HepG2 (cell line): ENCODE measurements around the gene GRB7. TPM values are rescaled to one million over a fixed set of nuclear protein-coding genes. Genes with fewer than 3 reads are reported as not detected.

ENCODE experiments used
- BCL6 ChIP-seq: IDR thresholded peaks from 2 replicates; pipeline ENCODE4 v1.6.1; 2016; ENCODE audit warnings: missing genetic modification reagents, missing compliant biosample characterization
- BHLHE40 ChIP-seq: IDR thresholded peaks from 2 replicates; pipeline ENCODE4 v1.6.1; 2011; ENCODE audit warnings: low read length, improper control_type of control experiment
- HMGA1 ChIP-seq: sonication (generic); formaldehyde crosslinking; conservative IDR thresholded peaks from 2 replicates; pipeline ENCODE4 v1.4.0; 2020; ENCODE audit warnings: missing genetic modification reagents
- SMARCE1 ChIP-seq: fragments of 450-650 bp; IDR thresholded peaks from 2 replicates; pipeline ENCODE4 v1.6.1; 2017; ENCODE audit warnings: borderline replicate concordance
- SOX13 ChIP-seq, 3 experiments: fragments of 450-650 bp in 1 of 3; sonication (generic) in 1 of 3; formaldehyde crosslinking in 1 of 3; IDR thresholded peaks in 2 of 3; conservative IDR thresholded peaks in 1 of 3; 2 replicates each; pipeline versions ENCODE4 v1.5.0 to v1.6.1; 2016 to 2020; ENCODE audit warnings: antibody characterized with exemption in 1 of 3, mild to moderate bottlenecking in 1 of 3, missing compliant biosample characterization in 1 of 3, missing genetic modification reagents in 1 of 3, moderate library complexity in 1 of 3
- ZFP41 ChIP-seq: sonication (generic); formaldehyde crosslinking; IDR thresholded peaks from 2 replicates; pipeline ENCODE4 v1.4.0; 2020; ENCODE audit warnings: mild to moderate bottlenecking, missing genetic modification reagents, borderline replicate concordance
- ZNF572 ChIP-seq: sonication (generic); formaldehyde crosslinking; IDR thresholded peaks from 2 replicates; pipeline ENCODE4 v1.5.1; 2020; ENCODE audit warnings: mild to moderate bottlenecking, missing genetic modification reagents
- ZNF619 ChIP-seq: sonication (generic); formaldehyde crosslinking; IDR thresholded peaks from 2 replicates; pipeline ENCODE4 v1.4.0; 2020; ENCODE audit warnings: mild to moderate bottlenecking, missing genetic modification reagents
- ZNF660 ChIP-seq: sonication (generic); formaldehyde crosslinking; IDR thresholded peaks from 2 replicates; pipeline ENCODE4 v1.5.1; 2020; ENCODE audit warnings: mild to moderate bottlenecking, low read depth, missing genetic modification reagents, borderline replicate concordance
- ZNF749 ChIP-seq: sonication (generic); formaldehyde crosslinking; IDR thresholded peaks from 2 replicates; pipeline ENCODE4 v1.8.0; 2022; ENCODE audit warnings: mild to moderate bottlenecking, missing genetic modification reagents, moderate library complexity, borderline replicate concordance
- polyA plus RNA-seq, 8 experiments: library from polyadenylated mRNA; depleted of rRNA in 3 of 8; stranded (reverse) in 7 of 8; unstranded in 1 of 8; fragments of >200 nt; fragmentation: Illumina TruSeq in 4 of 8; extraction: Trizol in 4 of 8; gene quantifications; 2 replicates each; pipeline versions ENCODE4 v1.2.1 to v1.2.3, GENCODE V29; 2011 to 2016; ENCODE audit warnings: low read depth in 4 of 8, missing spikeins in 1 of 8, mixed read lengths in 1 of 8; ENCODE audit not compliant: insufficient read depth in 1 of 8
- total RNA-seq, 5 experiments: library from RNA; depleted of rRNA; stranded (reverse); fragments of >200 nt; fragmentation: Illumina TruSeq; extraction: Trizol; gene quantifications; 2 replicates each; pipeline ENCODE4 v1.2.3, GENCODE V29; 2016; ENCODE audit warnings: low read depth in 1 of 5
- TF ChIP-seq, protein P1 (sequence below): sonication (generic); formaldehyde crosslinking; IDR thresholded peaks from 2 replicates; pipeline ENCODE4 v1.5.0; 2020; ENCODE audit warnings: mild to moderate bottlenecking, missing genetic modification reagents, borderline replicate concordance
- TF ChIP-seq, protein P2 (sequence below): sonication (generic); formaldehyde crosslinking; IDR thresholded peaks from 2 replicates; pipeline ENCODE4 v1.5.1; 2020; ENCODE audit warnings: mild to moderate bottlenecking, missing genetic modification reagents, borderline replicate concordance
- TF ChIP-seq, protein P3 (sequence below): sonication (generic); formaldehyde crosslinking; conservative IDR thresholded peaks from 2 replicates; pipeline ENCODE4 v1.8.0; 2022; ENCODE audit warnings: missing genetic modification reagents
- TF ChIP-seq, protein P4 (sequence below): sonication (generic); formaldehyde crosslinking; IDR thresholded peaks from 2 replicates; pipeline ENCODE4 v1.4.0; 2020; ENCODE audit warnings: mild to moderate bottlenecking, missing genetic modification reagents
- TF ChIP-seq, protein P5 (sequence below): sonication (generic); formaldehyde crosslinking; IDR thresholded peaks from 2 replicates; pipeline ENCODE4 v1.4.0; 2020; ENCODE audit warnings: missing genetic modification reagents

Gene GRB7
- total and polyA plus RNA-seq, 2 of the 13 experiments (the other 11 are each of a cell fraction or from before 2014, with no cell fraction given): 60.2 to 77.7 TPM

DNA sequence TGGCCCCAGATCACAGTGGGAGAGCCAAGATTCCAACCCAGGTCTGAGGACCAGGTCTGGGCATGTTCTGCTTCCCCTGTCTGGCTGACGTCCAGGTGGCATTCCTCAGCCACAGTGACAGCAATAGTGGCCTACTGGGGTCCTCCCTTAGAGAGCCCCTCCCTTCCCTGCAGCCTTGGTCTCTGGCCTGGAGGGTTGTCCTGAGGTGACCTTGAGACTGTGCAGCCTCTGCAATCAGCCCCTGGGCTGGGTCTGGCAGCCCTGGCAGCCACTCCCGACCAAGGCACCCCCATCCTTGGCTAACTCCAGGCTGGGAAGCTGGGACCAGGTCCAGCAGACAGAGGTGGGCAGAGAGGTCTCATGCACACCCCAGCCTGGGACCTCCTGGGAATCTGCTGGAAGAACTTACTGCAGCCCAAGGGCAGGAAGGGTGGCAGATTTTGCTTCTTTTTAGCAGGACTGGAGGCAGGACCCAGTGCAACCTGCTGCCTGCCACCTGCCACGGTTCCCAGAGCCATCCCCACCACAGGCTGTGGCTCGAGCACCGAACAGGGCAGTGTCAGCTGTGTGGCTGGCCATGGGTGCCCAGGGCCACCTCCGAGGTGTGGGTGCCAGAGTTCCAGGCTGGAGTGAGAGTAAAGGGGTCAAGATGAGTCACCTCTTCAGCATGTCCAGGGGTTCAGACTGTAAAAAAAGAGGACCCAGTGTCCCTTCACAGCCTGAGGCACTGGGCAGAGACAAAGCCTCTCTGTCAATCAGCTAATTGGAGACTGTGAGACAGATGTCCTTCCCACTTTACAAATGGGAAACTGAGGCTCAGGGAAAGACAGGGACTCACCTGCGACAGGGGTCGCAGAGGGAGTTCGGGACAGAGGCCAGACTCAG is 12.6 kb downstream of the GRB7 start (continued):
- TF ChIP-seq, protein P1, sequence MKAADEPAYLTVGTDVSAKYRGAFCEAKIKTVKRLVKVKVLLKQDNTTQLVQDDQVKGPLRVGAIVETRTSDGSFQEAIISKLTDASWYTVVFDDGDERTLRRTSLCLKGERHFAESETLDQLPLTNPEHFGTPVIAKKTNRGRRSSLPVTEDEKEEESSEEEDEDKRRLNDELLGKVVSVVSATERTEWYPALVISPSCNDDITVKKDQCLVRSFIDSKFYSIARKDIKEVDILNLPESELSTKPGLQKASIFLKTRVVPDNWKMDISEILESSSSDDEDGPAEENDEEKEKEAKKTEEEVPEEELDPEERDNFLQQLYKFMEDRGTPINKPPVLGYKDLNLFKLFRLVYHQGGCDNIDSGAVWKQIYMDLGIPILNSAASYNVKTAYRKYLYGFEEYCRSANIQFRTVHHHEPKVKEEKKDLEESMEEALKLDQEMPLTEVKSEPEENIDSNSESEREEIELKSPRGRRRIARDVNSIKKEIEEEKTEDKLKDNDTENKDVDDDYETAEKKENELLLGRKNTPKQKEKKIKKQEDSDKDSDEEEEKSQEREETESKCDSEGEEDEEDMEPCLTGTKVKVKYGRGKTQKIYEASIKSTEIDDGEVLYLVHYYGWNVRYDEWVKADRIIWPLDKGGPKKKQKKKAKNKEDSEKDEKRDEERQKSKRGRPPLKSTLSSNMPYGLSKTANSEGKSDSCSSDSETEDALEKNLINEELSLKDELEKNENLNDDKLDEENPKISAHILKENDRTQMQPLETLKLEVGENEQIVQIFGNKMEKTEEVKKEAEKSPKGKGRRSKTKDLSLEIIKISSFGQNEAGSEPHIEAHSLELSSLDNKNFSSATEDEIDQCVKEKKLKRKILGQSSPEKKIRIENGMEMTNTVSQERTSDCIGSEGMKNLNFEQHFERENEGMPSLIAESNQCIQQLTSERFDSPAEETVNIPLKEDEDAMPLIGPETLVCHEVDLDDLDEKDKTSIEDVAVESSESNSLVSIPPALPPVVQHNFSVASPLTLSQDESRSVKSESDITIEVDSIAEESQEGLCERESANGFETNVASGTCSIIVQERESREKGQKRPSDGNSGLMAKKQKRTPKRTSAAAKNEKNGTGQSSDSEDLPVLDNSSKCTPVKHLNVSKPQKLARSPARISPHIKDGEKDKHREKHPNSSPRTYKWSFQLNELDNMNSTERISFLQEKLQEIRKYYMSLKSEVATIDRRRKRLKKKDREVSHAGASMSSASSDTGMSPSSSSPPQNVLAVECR (CRISPR knock-in tag): peak; percentile 69
- TF ChIP-seq, protein P2, sequence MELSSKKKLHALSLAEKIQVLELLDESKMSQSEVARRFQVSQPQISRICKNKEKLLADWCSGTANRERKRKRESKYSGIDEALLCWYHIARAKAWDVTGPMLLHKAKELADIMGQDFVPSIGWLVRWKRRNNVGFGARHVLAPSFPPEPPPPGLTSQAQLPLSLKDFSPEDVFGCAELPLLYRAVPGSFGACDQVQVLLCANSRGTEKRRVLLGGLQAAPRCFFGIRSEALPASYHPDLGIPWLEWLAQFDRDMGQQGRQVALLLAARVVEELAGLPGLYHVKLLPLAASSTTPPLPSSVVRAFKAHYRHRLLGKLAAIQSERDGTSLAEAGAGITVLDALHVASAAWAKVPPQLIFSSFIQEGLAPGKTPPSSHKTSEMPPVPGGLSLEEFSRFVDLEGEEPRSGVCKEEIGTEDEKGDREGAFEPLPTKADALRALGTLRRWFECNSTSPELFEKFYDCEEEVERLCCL (CRISPR knock-in tag): no peak
- no peak for TF ChIP-seq ZFP41 (CRISPR knock-in tag)
- no peak for TF ChIP-seq HMGA1 (CRISPR knock-in tag)
- peak; percentile 99 for TF ChIP-seq ZNF572 (CRISPR knock-in tag)
- no peak for TF ChIP-seq BHLHE40
- TF ChIP-seq BCL6: no peak
- TF ChIP-seq, protein P3, sequence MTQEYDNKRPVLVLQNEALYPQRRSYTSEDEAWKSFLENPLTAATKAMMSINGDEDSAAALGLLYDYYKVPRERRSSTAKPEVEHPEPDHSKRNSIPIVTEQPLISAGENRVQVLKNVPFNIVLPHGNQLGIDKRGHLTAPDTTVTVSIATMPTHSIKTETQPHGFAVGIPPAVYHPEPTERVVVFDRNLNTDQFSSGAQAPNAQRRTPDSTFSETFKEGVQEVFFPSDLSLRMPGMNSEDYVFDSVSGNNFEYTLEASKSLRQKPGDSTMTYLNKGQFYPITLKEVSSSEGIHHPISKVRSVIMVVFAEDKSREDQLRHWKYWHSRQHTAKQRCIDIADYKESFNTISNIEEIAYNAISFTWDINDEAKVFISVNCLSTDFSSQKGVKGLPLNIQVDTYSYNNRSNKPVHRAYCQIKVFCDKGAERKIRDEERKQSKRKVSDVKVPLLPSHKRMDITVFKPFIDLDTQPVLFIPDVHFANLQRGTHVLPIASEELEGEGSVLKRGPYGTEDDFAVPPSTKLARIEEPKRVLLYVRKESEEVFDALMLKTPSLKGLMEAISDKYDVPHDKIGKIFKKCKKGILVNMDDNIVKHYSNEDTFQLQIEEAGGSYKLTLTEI (CRISPR knock-in tag): no peak
- no peak for TF ChIP-seq ZNF749
- no peak for TF ChIP-seq ZNF660 (CRISPR knock-in tag)
- TF ChIP-seq, protein P4, sequence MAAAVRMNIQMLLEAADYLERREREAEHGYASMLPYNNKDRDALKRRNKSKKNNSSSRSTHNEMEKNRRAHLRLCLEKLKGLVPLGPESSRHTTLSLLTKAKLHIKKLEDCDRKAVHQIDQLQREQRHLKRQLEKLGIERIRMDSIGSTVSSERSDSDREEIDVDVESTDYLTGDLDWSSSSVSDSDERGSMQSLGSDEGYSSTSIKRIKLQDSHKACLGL (CRISPR knock-in tag): no peak
- TF ChIP-seq, protein P5, sequence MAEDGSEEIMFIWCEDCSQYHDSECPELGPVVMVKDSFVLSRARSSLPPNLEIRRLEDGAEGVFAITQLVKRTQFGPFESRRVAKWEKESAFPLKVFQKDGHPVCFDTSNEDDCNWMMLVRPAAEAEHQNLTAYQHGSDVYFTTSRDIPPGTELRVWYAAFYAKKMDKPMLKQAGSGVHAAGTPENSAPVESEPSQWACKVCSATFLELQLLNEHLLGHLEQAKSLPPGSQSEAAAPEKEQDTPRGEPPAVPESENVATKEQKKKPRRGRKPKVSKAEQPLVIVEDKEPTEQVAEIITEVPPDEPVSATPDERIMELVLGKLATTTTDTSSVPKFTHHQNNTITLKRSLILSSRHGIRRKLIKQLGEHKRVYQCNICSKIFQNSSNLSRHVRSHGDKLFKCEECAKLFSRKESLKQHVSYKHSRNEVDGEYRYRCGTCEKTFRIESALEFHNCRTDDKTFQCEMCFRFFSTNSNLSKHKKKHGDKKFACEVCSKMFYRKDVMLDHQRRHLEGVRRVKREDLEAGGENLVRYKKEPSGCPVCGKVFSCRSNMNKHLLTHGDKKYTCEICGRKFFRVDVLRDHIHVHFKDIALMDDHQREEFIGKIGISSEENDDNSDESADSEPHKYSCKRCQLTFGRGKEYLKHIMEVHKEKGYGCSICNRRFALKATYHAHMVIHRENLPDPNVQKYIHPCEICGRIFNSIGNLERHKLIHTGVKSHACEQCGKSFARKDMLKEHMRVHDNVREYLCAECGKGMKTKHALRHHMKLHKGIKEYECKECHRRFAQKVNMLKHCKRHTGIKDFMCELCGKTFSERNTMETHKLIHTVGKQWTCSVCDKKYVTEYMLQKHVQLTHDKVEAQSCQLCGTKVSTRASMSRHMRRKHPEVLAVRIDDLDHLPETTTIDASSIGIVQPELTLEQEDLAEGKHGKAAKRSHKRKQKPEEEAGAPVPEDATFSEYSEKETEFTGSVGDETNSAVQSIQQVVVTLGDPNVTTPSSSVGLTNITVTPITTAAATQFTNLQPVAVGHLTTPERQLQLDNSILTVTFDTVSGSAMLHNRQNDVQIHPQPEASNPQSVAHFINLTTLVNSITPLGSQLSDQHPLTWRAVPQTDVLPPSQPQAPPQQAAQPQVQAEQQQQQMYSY (CRISPR knock-in tag): no peak
- no peak for TF ChIP-seq SMARCE1
- TF ChIP-seq ZNF619 (CRISPR knock-in tag): no peak; the same call in 1 of the 2 replicates
- TF ChIP-seq SOX13 (IDR thresholded peaks at IDR 0.05): no peak
- TF ChIP-seq SOX13 (CRISPR knock-in tag; conservative IDR thresholded peaks at IDR 0.05 in 1 of 2, IDR thresholded peaks at IDR 0.05 in 1 of 2): peak in 1 of 2 experiments; percentile 47; a peak in 2 of 4 replicates
